NCI-H446 treated with DMSO at 0.1 percent for 48 hours (cell line): Measurements from ENCODE around the gene PMPCA.

Source experiments
- DNase-seq: peaks from one replicate; lab custom pipeline; 2025; lab: John Stamatoyannopoulos, UW

PMPCA gene

DNA sequence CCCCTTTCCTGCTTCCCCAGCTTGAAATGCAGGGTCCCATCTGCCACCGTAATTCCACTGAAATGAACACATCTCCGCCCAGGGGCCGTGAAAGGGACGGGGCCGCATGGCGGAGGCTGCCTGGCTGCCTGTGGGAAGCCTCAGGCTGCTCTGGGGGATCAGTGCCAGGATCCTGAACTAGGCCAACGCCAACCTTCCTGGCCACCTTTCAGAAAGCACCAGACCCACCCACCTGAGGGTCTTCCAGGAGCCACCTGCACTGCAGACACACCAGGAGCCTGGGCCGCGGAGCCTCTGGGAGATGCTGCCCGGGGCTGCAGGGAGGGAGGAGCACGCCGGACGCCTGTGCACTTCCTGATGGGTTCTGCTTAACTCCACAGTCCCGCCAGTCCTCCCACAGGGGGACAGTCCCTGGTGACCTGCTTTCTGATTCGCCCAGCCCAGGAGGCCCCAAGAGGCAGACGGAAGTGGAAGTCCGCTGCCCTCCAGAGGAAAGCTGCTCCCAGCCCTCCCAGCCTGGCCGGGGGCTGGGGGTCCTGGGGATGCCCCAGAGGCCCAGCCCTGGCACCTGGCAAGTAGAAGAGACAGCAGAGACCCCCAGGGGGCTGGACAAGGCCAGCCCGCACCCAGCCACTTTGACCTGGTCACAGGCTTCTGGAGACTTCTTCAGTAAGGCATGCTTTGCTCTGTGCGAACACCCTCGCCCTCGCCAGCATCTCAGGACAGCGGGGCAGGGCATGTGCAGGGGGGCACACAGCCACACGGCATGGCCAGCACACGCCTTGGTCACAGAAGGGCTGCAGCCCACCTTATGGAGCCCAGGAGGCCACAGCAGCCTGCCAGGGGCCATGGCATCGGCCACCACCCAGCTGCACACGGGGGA lies 36.9 kb upstream of the PMPCA start, which contains the start of gene CARD9:
Gene CARD9 (minus strand): TSS at position 370 of the 883 bp plus-strand sequence. CDS start 1,591 bp downstream, outside the sequence.
- peak; percentile 7 for DNase-seq

DNA sequence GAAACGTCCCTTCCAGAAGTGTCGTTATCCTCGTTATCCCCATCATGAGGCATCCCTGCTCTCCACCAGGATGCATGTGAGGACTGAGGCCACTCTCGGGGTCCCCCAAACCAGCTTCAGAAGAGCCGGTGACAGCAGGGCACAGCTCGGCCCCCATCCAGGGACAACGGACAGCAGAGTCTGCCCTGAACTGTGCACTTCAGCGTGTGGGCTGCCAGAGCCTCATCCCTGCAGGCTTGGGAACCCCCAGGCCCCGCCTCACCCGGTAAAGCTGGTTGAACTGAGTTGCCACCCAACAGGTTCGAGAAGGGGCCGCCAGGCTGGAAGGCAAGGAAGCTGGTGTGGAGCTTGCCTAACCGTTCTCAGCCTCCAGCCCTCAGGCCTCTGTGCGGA lies 36.3 kb upstream of the PMPCA start:
- DNase-seq: no peak

- DNase-seq: no peak
Measured at GRCh38 chr9:136375096-136375495, 35.4 kb upstream of the PMPCA start.

DNA sequence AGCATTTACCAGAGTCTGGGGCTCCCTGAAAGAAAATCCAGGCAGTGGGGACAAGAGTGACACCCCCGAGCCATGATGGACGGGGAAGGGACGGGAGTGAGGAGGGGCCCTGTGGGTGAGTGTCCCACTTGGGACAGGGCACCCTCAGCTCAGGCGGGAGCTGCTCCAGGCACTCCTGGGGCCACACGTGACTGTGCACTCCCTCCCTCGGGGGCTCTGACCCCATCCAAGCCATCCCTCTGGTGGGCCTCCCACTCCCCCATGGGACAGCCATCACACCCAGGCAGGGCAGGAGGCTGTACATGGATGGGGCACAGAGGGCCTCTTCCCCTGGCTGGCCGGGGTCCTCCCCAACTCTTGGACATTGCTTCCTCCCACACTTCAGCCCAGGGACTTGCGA lies 34.0 kb upstream of the PMPCA start:
- DNase-seq: no peak

- DNase-seq: no peak
Measured at GRCh38 chr9:136377341-136378169, 32.9 kb upstream of the PMPCA start.

GRCh38 chr9:136378170-136379002 lies 32.1 kb upstream of the PMPCA start:
- DNase-seq: no peak

DNA sequence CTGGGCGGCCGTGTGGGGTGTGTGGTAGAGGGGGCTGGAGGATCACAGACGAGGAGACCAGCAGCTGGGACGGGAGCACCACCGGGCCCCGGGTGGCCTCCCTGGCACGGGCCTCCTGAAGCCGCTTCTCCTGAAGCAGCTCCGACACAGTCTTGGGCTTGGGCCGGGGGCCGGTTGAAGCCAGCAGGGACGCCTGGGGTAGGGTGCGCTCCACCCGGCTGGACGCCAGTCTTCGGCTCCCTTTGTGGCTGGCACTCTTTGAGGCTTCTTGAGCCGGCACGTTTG lies 31.5 kb upstream of the PMPCA start:
- no peak for DNase-seq

GRCh38 chr9:136379401-136379800 lies 31.1 kb upstream of the PMPCA start:
- no peak for DNase-seq

GRCh38 chr9:136379891-136380290 lies 30.6 kb upstream of the PMPCA start:
- no peak for DNase-seq

GRCh38 chr9:136380381-136380780 lies 30.1 kb upstream of the PMPCA start:
- no peak for DNase-seq

- DNase-seq: no peak
Measured at GRCh38 chr9:136381311-136381710, 29.1 kb upstream of the PMPCA start.

DNA sequence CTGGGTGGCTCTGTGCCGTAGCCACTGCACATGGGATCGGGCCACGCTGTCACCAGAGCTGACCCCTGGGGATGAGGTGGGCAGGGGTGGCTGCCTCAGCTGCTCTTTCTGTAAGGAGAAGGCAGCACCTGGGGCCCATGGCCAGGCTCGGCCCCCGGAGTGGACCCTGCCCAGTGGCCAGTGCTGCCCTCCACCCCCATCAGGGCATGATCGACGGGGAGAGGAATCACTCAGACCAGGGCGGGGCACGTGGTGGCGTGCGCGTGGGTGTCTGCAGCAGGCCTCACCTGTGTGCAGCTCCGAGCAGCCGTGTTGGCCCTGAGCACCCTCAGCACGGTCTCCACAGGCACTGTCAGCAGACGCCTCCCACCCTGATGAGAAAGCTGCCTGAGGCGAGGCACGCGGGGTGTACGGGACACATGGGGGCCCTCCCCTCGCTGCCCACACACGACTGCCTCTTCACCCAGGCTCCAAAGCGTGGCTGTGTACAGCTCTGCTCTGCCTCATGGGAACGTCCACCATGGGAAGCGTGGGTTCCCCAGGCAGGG lies 28.4 kb upstream of the PMPCA start:
- no peak for DNase-seq

DNA sequence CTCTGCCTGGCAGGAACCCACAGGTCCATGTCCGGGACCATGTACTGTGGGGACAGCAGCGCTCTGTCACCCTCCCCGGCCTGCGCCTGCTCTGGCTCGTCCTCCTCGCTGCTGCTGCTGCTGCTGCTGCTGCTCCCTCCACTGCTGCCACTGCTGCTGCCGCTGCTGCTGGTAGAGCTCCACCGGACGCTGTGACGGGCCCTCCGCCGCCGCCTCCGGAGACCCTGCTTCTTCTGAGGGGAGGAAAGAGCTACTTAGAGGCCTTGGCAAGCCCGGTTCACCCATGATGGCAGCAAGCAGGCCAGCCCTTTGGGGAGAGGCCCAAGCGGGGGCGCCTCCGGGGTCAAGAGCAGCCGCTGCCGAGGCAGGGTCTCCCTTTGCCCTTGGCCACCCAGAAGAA lies 27.0 kb upstream of the PMPCA start:
- no peak for DNase-seq

- DNase-seq: no peak
Measured at GRCh38 chr9:136385015-136385414, 25.4 kb upstream of the PMPCA start.

- DNase-seq: peak; percentile 43
Measured at GRCh38 chr9:136386018-136386417, 24.4 kb upstream of the PMPCA start.

- DNase-seq: no peak
Measured at GRCh38 chr9:136387217-136387616, 23.2 kb upstream of the PMPCA start.

DNA sequence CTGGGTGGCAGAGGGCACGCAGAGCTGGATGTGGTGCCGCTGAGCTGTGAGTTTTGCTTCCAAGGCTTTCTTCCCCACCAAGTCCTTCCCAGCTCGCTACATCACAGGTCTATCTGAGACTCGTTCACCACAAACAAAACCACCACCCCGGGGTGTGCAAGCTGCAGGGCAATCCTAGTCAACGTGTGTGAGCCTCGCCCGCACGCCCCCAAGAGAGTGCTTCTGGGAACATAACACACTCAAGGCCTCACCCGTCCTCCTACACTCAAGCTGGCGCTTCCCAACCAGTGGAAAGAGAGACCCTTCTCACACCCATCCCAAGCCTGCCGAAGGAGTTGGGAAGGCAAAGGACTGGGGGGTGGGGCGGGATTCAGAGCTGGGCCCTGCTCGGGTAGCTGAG lies 21.1 kb upstream of the PMPCA start:
- no peak for DNase-seq

DNA sequence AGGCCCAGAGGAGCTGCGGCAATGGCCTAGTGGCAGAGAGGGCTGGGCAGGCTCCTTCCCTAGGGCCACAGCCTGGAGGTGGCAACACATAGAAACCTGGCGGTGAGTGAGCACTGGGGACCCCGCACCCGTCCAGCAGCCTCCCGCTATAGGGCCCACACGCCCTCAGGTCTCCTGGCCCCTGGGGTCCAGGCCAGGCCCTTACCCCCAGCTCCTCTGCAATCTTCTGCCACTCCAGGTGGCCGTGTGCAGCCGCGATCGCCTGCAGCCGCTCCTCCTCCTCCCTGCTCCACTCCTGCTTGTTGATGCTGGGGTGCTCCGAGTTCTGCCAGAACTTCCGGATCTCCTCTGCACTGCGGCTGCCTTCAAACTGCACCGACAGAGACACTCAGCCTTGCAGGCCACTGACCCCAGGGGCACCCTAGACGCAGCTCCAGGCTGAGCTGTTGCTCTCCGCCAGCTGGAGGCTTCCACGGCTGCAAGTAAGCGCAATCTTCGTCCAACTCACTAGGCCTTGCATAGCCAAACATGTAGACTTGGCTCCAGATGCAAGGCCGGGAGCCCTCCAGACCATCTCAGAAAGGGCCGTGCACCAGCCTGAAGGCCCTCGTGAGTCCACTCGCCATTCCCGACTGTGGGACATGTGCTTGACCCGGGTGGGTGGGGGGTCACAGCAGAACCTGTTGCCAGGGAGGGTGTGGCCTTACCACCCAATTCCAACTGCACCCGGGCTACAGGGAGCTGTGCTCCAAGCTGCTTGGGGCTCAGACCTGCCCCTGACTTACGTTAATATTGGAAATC lies 18.5 kb upstream of the PMPCA start:
- no peak for DNase-seq

GRCh38 chr9:136392538-136393449 lies 17.7 kb upstream of the PMPCA start:
- no peak for DNase-seq

GRCh38 chr9:136393531-136393930 lies 16.9 kb upstream of the PMPCA start:
- DNase-seq: no peak
